GM19438 (cell line): ENCODE measurements around the gene PTH1R.
A peak's percentile ranks its signal among the peaks of the same experiment; 100 is the strongest.

Experiments
- ATAC-seq: cut with Tn5 transposase; IDR thresholded peaks from one replicate; pipeline ENCODE4 v1.9.1; 2021; ENCODE audit warnings: low read depth; ENCODE audit not compliant: unreplicated experiment

Gene PTH1R

GRCh38 chr3:46877406-46878125 lies at the start of gene PTH1R:
Gene PTH1R, plus strand, starts transcription at chr3:46877721. Its CDS starts 5,839 bp downstream, at chr3:46883560.
- ATAC-seq: no peak

- ATAC-seq: no peak
Measured at GRCh38 chr3:46829699-46830208, 47.8 kb upstream of the PTH1R start.

GRCh38 chr3:46830801-46831200 lies 46.7 kb upstream of the PTH1R start:
- no peak for ATAC-seq

- no peak for ATAC-seq
Measured at GRCh38 chr3:46831316-46831715, 46.2 kb upstream of the PTH1R start.

- no peak for ATAC-seq
Measured at GRCh38 chr3:46831841-46832240, 45.7 kb upstream of the PTH1R start.

- ATAC-seq: no peak
Measured at GRCh38 chr3:46833346-46834300, 43.9 kb upstream of the PTH1R start.

- ATAC-seq: no peak
Measured at GRCh38 chr3:46835054-46835453, 42.5 kb upstream of the PTH1R start.

- ATAC-seq: no peak
Measured at GRCh38 chr3:46835491-46835890, 42.0 kb upstream of the PTH1R start.

- ATAC-seq: no peak
Measured at GRCh38 chr3:46838301-46838700, 39.2 kb upstream of the PTH1R start.

- ATAC-seq: no peak
Measured at GRCh38 chr3:46840491-46840890, 37.0 kb upstream of the PTH1R start.

- ATAC-seq: no peak
Measured at GRCh38 chr3:46843508-46843907, 34.0 kb upstream of the PTH1R start.

GRCh38 chr3:46844397-46844796 lies 33.1 kb upstream of the PTH1R start:
- no peak for ATAC-seq

GRCh38 chr3:46844881-46845312 lies 32.6 kb upstream of the PTH1R start:
- ATAC-seq: no peak

- ATAC-seq: peak; percentile 52
Measured at GRCh38 chr3:46845397-46845859, 32.1 kb upstream of the PTH1R start.

- ATAC-seq: peak; percentile 61
Measured at GRCh38 chr3:46845860-46846623, 31.5 kb upstream of the PTH1R start.

- no peak for ATAC-seq
Measured at GRCh38 chr3:46846624-46847542, 30.6 kb upstream of the PTH1R start.

GRCh38 chr3:46847744-46848143 lies 29.8 kb upstream of the PTH1R start:
- ATAC-seq: no peak

- ATAC-seq: no peak
Measured at GRCh38 chr3:46848271-46849044, 29.1 kb upstream of the PTH1R start.
